22Rv1 (cell line): ENCODE results near the gene PTPRE.

Experiments used
- ZFX ChIP-seq: fragments of 450-650 bp; IDR thresholded peaks from 2 replicates; pipeline ENCODE4 v1.6.1; 2017; ENCODE audit warnings: antibody characterized with exemption, borderline replicate concordance
- TF ChIP-seq, protein P1 (sequence below): fragments of 450-650 bp; IDR thresholded peaks from 2 replicates; pipeline ENCODE4 v1.5.1; 2017; ENCODE audit warnings: mild to moderate bottlenecking

DNA sequence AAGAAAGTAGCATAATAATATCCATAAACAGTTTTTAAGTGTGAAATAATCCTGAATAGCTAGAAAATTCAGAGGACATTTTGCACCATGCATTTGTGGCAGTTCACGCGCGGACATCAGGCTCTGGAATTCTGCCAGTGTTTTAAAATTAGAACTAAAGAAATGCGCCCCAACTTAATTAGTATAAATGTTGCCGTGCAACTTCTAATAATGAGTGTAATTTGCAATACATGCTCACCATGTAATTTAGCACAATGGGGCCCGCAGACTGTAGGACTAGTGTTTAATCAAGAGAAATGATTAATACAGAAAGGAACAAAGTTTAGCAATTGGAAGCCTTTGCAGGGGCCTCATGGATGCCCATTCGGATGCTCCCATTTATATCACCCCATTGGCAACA lies 96.6 kb downstream of the PTPRE start:
- TF ChIP-seq, protein P1, sequence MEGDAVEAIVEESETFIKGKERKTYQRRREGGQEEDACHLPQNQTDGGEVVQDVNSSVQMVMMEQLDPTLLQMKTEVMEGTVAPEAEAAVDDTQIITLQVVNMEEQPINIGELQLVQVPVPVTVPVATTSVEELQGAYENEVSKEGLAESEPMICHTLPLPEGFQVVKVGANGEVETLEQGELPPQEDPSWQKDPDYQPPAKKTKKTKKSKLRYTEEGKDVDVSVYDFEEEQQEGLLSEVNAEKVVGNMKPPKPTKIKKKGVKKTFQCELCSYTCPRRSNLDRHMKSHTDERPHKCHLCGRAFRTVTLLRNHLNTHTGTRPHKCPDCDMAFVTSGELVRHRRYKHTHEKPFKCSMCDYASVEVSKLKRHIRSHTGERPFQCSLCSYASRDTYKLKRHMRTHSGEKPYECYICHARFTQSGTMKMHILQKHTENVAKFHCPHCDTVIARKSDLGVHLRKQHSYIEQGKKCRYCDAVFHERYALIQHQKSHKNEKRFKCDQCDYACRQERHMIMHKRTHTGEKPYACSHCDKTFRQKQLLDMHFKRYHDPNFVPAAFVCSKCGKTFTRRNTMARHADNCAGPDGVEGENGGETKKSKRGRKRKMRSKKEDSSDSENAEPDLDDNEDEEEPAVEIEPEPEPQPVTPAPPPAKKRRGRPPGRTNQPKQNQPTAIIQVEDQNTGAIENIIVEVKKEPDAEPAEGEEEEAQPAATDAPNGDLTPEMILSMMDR: no peak
- no peak for TF ChIP-seq ZFX
